ENCODE measurements around the gene CMSS1. TPM values are rescaled to one million over a fixed set of nuclear protein-coding genes. Genes with fewer than 3 reads are reported as not detected.
A peak's percentile ranks its signal among the peaks of the same experiment; 100 is the strongest.

Gene CMSS1
- total RNA-seq, 1 donor: 8.6 TPM

- peak; percentile 85 for DNase-seq (ENCODE audit: low read depth)
- peak overlapping the region; percentile 45 for H3K4me3 ChIP-seq (ENCODE audit: low read depth, low read length)
- TF ChIP-seq CTCF (IDR thresholded peaks at IDR 0.05; ENCODE audit: insufficient read depth, low read depth, low read length): no peak
Measured at GRCh38 chr3:100072326-100073048, 254.8 kb downstream of the CMSS1 start.

DNA sequence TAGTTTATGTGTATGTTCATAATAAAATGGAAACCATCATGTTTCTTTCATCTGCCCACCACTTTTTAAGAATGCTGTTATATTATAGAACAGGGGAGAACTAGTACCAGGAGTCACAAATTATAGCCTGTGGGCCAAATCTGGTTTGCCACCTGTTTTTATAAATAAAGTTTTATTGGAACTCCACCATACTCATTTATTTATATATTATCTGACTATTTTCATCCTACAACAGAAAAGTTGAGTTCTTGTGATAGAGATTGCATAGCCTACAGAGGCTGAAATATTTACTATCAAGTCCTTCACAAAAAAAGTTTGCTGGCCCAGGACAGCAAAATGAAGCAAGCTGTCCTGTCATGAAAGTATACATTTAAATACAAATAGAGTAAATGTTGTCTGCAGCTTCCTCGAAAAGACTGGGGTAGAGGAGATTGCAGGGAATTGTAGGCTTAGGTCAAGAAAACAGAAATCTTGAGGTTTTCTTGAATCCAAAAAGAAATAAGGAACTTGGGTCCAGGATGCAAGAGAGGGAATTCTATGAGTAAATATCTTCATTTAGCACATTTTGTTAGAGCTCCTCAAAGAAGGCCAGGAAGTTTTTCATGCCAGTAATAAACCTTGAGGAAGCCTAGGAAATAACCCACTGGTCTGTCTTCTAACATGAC lies 255.5 kb downstream of the CMSS1 start:
- DNase-seq (ENCODE audit: low read depth): no peak
- peak overlapping the region; percentile 45 for H3K4me3 ChIP-seq (ENCODE audit: low read depth, low read length)
- no peak for TF ChIP-seq CTCF (IDR thresholded peaks at IDR 0.05; ENCODE audit: insufficient read depth, low read depth, low read length)

DNA sequence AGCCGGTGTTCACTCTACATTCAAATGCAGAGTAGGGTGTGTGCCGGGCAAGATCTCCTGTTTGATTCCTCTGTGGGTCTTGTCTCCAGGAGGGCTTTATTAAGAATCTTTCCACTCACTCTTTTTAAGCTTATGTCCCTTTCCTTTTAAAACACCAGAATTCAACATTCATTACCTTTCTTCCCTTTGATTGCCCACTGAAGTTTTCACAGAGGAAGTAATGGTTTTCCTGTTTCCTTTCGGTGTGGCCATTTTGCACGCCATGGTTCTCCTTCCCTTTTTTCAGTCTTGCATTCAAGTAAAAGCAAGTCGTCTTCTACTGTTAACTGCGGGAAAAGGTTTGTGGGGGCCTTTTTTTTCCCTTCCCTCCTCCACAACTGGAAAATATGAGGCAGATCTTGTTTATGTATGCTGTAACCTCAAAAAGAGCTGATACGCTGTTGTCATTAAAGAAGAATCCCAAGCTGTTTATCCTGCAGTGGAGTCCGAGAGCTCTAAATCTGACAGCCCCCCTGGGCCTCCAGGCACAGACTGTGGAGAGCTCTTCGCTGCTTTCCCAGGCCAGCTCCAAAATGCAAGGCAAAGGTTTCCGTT lies 256.1 kb downstream of the CMSS1 start:
- TF ChIP-seq CTCF (IDR thresholded peaks at IDR 0.05; ENCODE audit: insufficient read depth, low read depth, low read length): no peak
- DNase-seq (ENCODE audit: low read depth): peak; percentile 98
- H3K4me3 ChIP-seq (ENCODE audit: low read depth, low read length): peak overlapping the region; percentile 45

GRCh38 chr3:100075196-100075595 lies 257.5 kb downstream of the CMSS1 start:
- no peak overlapping the region for H3K4me3 ChIP-seq (ENCODE audit: low read depth, low read length)
- TF ChIP-seq CTCF (IDR thresholded peaks at IDR 0.05; ENCODE audit: insufficient read depth, low read depth, low read length): no peak
- DNase-seq (ENCODE audit: low read depth): peak; percentile 73

DNA sequence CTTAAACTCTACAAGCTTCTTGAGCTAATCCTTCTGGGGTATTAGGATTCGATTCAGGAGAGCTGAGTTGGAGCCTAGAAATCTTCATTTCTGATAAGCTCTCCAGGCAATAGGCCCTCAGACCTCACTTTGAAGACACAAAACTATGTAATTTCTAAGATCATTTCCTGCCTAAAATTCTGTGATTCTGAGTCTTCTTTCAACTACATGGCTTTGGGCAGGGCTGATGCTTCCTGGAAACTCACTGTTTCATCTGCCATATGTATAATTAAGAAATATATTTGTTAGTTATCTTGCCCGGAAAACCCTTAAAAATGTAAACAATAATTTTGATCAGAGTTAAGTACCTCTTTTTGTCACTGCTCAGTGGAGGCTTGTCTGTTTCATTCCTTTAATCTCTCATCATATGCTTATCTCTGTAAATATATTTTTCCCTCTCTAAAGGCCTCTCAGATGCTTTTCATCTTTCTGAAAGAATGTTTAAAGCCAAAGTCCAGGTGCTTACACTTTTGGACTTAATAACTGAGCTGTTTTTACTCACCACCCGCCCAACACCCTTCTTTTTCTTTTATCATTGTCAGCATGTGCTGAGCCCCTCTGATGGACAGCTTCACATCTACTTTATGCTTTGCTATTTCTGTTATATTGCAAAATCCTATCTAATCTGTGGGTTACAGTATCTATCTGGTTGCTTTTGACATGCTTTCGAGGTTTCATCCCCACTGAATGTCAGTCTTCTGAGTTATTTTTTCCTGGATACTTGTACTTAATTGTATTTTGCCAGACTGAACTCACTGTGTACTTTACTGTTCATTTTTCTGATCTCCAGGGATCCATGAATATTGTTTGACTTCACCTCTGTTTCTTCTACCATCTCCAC lies 258.4 kb downstream of the CMSS1 start:
- TF ChIP-seq CTCF (IDR thresholded peaks at IDR 0.05; ENCODE audit: insufficient read depth, low read depth, low read length): no peak
- peak; percentile 58 for DNase-seq (ENCODE audit: low read depth)
- no peak overlapping the region for H3K4me3 ChIP-seq (ENCODE audit: low read depth, low read length)

GRCh38 chr3:100076731-100077529 lies 259.3 kb downstream of the CMSS1 start:
- peak; percentile 50 for DNase-seq (ENCODE audit: low read depth)

More at GRCh38 chr3:100076731-100077529, 259.3 kb downstream of the CMSS1 start:
- TF ChIP-seq CTCF (IDR thresholded peaks at IDR 0.05; ENCODE audit: insufficient read depth, low read depth, low read length): no peak
- no peak overlapping the region for H3K4me3 ChIP-seq (ENCODE audit: low read depth, low read length)

All from fibroblast of villous mesenchyme (primary cell).